Muscle layer of colon (tissue), 2 donors: ENCODE results near the gene ZEB1.
"Not testable (repeated sequence)": the region's sequence is repeated elsewhere in the genome, so short reads cannot be mapped to it uniquely, and the experiment has no call there.

Experiments used
- H3K27ac ChIP-seq: one replicate; pipeline ENCODE4 v1.7.0; 2013; ENCODE audit warnings: low read depth, mild to moderate bottlenecking, low read length, moderate library complexity
- H3K27me3 ChIP-seq, 2 donors: one replicate each; pipeline ENCODE4 v1.7.0; 2013; ENCODE audit warnings: low read length in 2 of 2, mild to moderate bottlenecking in 2 of 2; ENCODE audit not compliant: insufficient read depth in 2 of 2, control insufficient read depth in 1 of 2
- H3K36me3 ChIP-seq: one replicate; pipeline ENCODE4 v1.7.0; 2013; ENCODE audit warnings: mild to moderate bottlenecking, low read length; ENCODE audit not compliant: insufficient read depth
- H3K4me1 ChIP-seq: one replicate; pipeline ENCODE4 v1.7.0; 2013; ENCODE audit warnings: mild to moderate bottlenecking, low read length; ENCODE audit not compliant: insufficient read depth
- H3K4me3 ChIP-seq, 2 donors: one replicate each; pipeline ENCODE4 v1.7.0; 2013; ENCODE audit warnings: low read length in 2 of 2, low read depth in 1 of 2, mild to moderate bottlenecking in 1 of 2, moderate library complexity in 1 of 2
- H3K9ac ChIP-seq: one replicate; pipeline ENCODE4 v1.7.0; 2013; ENCODE audit warnings: low read length
- H3K9me3 ChIP-seq: one replicate; pipeline ENCODE4 v1.7.0; 2013; ENCODE audit warnings: mild to moderate bottlenecking, low read length
- donor health status: abdominal sarcoma.
- donor health status: Adenocarcinoma of cecum.

Gene ZEB1

GRCh38 chr10:31399631-31400030 is 80.6 kb downstream of the ZEB1 start:
- Histone ChIP-seq H3K9me3 (no peaks in the 10 kb centered on the region), H3K27me3 (no peaks in the 10 kb centered on the region), H3K36me3 (no peaks in the 10 kb centered on the region), H3K9ac (no peak overlapping the region), H3K4me3 (no peak overlapping the region), H3K27ac (no peak overlapping the region), H3K4me1 (peaks cover 30% of the 10 kb centered on the region)

- Histone ChIP-seq H3K27me3 (no peaks in the 10 kb centered on the region), H3K36me3 (no peaks in the 10 kb centered on the region), H3K27ac (no peak overlapping the region), H3K4me3 (no peak overlapping the region), H3K4me1 (peaks cover 14% of the 10 kb centered on the region), H3K9me3 (no peaks in the 10 kb centered on the region), H3K9ac (no peak overlapping the region)
Measured at GRCh38 chr10:31401287-31401686, 82.3 kb downstream of the ZEB1 start.

GRCh38 chr10:31404640-31405039 is 85.6 kb downstream of the ZEB1 start:
- no peak overlapping the region for H3K27ac ChIP-seq
- peaks cover 5% of the 10 kb centered on the region for H3K4me1 ChIP-seq
- no peaks in the 10 kb centered on the region for H3K27me3 ChIP-seq
- H3K4me3 ChIP-seq: no peak overlapping the region
- no peak overlapping the region for H3K9ac ChIP-seq
- no peaks in the 10 kb centered on the region for H3K36me3 ChIP-seq
- no peaks in the 10 kb centered on the region for H3K9me3 ChIP-seq

- not testable (repeated sequence) for H3K9ac ChIP-seq, H3K4me3 ChIP-seq, H3K27me3 ChIP-seq, H3K9me3 ChIP-seq, H3K36me3 ChIP-seq, H3K4me1 ChIP-seq, H3K27ac ChIP-seq
Measured at GRCh38 chr10:31405829-31406228, 86.8 kb downstream of the ZEB1 start.

GRCh38 chr10:31412397-31412796 is 93.4 kb downstream of the ZEB1 start:
- H3K4me3 ChIP-seq, H3K27me3 ChIP-seq: not testable (repeated sequence)

GRCh38 chr10:31413325-31413724 is 94.3 kb downstream of the ZEB1 start:
- Histone ChIP-seq H3K4me3 (no peak overlapping the region), H3K27me3 (no peaks in the 10 kb centered on the region), H3K36me3 (no peaks in the 10 kb centered on the region), H3K4me1 (peaks cover 3% of the 10 kb centered on the region), H3K9ac (no peak overlapping the region), H3K9me3 (no peaks in the 10 kb centered on the region), H3K27ac (no peak overlapping the region)

More at GRCh38 chr10:31412397-31412796, 93.4 kb downstream of the ZEB1 start:
- not testable (repeated sequence) for H3K27ac ChIP-seq, H3K4me1 ChIP-seq, H3K9me3 ChIP-seq, H3K9ac ChIP-seq, H3K36me3 ChIP-seq

- Histone ChIP-seq H3K9ac (no peak overlapping the region), H3K4me3 (no peak overlapping the region), H3K9me3 (no peaks in the 10 kb centered on the region), H3K4me1 (peaks cover 17% of the 10 kb centered on the region), H3K36me3 (no peaks in the 10 kb centered on the region), H3K27me3 (no peaks in the 10 kb centered on the region), H3K27ac (no peak overlapping the region)
Measured at GRCh38 chr10:31418481-31418880, 99.5 kb downstream of the ZEB1 start.

- H3K27me3 ChIP-seq: no peaks in the 10 kb centered on the region
- H3K36me3 ChIP-seq: no peaks in the 10 kb centered on the region
- H3K27ac ChIP-seq: no peak overlapping the region
- H3K9ac ChIP-seq: no peak overlapping the region
- peaks cover 20% of the 10 kb centered on the region for H3K4me1 ChIP-seq
- H3K4me3 ChIP-seq: no peak overlapping the region
- H3K9me3 ChIP-seq: no peaks in the 10 kb centered on the region
Measured at GRCh38 chr10:31419394-31420063, 100.5 kb downstream of the ZEB1 start.

GRCh38 chr10:31421322-31421721 is 102.3 kb downstream of the ZEB1 start:
- Histone ChIP-seq H3K9ac (no peak overlapping the region), H3K4me3 (no peak overlapping the region), H3K9me3 (no peaks in the 10 kb centered on the region), H3K4me1 (peaks cover 24% of the 10 kb centered on the region), H3K27ac (no peak overlapping the region), H3K27me3 (no peaks in the 10 kb centered on the region), H3K36me3 (no peaks in the 10 kb centered on the region)

GRCh38 chr10:31422634-31423033 is 103.6 kb downstream of the ZEB1 start:
- Histone ChIP-seq H3K27ac (no peak overlapping the region), H3K36me3 (no peaks in the 10 kb centered on the region), H3K4me3 (no peak overlapping the region), H3K9ac (no peak overlapping the region), H3K4me1 (peaks cover 28% of the 10 kb centered on the region), H3K27me3 (no peaks in the 10 kb centered on the region), H3K9me3 (no peaks in the 10 kb centered on the region)

GRCh38 chr10:31424473-31424872 is 105.5 kb downstream of the ZEB1 start:
- no peak overlapping the region for H3K27ac ChIP-seq

GRCh38 chr10:31426401-31426800 is 107.4 kb downstream of the ZEB1 start:
- H3K27me3 ChIP-seq: no peaks in the 10 kb centered on the region
- peaks cover 21% of the 10 kb centered on the region for H3K4me1 ChIP-seq
- no peak overlapping the region for H3K4me3 ChIP-seq
- no peak overlapping the region for H3K9ac ChIP-seq
- H3K27ac ChIP-seq: no peak overlapping the region
- no peaks in the 10 kb centered on the region for H3K36me3 ChIP-seq
- no peaks in the 10 kb centered on the region for H3K9me3 ChIP-seq

More at GRCh38 chr10:31424473-31424872, 105.5 kb downstream of the ZEB1 start:
- no peak overlapping the region for H3K4me3 ChIP-seq
- no peaks in the 10 kb centered on the region for H3K27me3 ChIP-seq
- H3K36me3 ChIP-seq: no peaks in the 10 kb centered on the region
- no peaks in the 10 kb centered on the region for H3K9me3 ChIP-seq
- no peak overlapping the region for H3K9ac ChIP-seq
- peaks cover 26% of the 10 kb centered on the region for H3K4me1 ChIP-seq
